VCaP (cell line): Measurements from ENCODE around the gene MACROD2.
A peak's percentile ranks its signal among the peaks of the same experiment; 100 is the strongest.

Source experiments
- H3K27ac ChIP-seq: fragments of 450-650 bp; 2 replicates; pipeline ENCODE4 v1.5.1; 2017
- CTCF ChIP-seq: fragments of 450-650 bp; conservative IDR thresholded peaks from 2 replicates; pipeline ENCODE4 v1.5.1; 2017; ENCODE audit warnings: mild to moderate bottlenecking, moderate library complexity

MACROD2 gene

GRCh38 chr20:13995086-13995665, at the start of gene MACROD2:
Gene MACROD2, plus strand, starts transcription at chr20:13995516.
- H3K27ac ChIP-seq, result peak within 1 kb of the TSS; percentile 72
- TF ChIP-seq CTCF, result 0 out of 2 replicates have a peak, but pooled peaks have one; percentile 8

- no peak overlapping the region for H3K27ac ChIP-seq
- TF ChIP-seq CTCF, result no peak
These were observed 47.6 kb upstream of the MACROD2 start for GRCh38 chr20:13947719-13948118.

GRCh38 chr20:13953227-13953626, 42.1 kb upstream of the MACROD2 start:
- TF ChIP-seq CTCF, result 0 out of 2 replicates have a peak, but pooled peaks have one; percentile 9
- no peak overlapping the region for H3K27ac ChIP-seq

- no peak overlapping the region for H3K27ac ChIP-seq
- no peak for TF ChIP-seq CTCF
These were observed 35.2 kb upstream of the MACROD2 start for GRCh38 chr20:13960119-13960518.

- no peak for TF ChIP-seq CTCF
- no peak overlapping the region for H3K27ac ChIP-seq
These were observed 34.8 kb upstream of the MACROD2 start for GRCh38 chr20:13960525-13960924.

- no peak overlapping the region for H3K27ac ChIP-seq
- no peak for TF ChIP-seq CTCF
These were observed 11.1 kb upstream of the MACROD2 start for GRCh38 chr20:13984211-13984610.

GRCh38 chr20:13990465-13990864, 4.9 kb upstream of the MACROD2 start, which contains the start of gene SEL1L2:
Gene SEL1L2, minus strand, starts transcription at chr20:13990614. Its CDS starts 80 bp downstream, at chr20:13990534.
- no peak for TF ChIP-seq CTCF
- peak within 1 kb of the TSS; percentile 77 for H3K27ac ChIP-seq
